Camera-type eye (tissue), 1 donor: Measurements from ENCODE around the gene TOP1. TPM values are rescaled to one million over a fixed set of nuclear protein-coding genes. Genes with fewer than 3 reads are reported as not detected.

Source experiments
- total RNA-seq: library from RNA; depleted of rRNA; stranded (reverse); fragments of >200 nt; gene quantifications from one replicate; pipeline ENCODE4 v1.2.3, GENCODE V29; 2014

Gene TOP1
- total RNA-seq, result 55.6 TPM

GRCh38 chr20:41028359-41029149, at the start of gene TOP1:
TSS of gene TOP1 (plus strand) at chr20:41028822. CDS start at chr20:41029068, 246 bp downstream.

GRCh38 chr20:41136680-41137613, 108.3 kb downstream of the TOP1 start, which contains the start of gene PLCG1:
TSS of gene PLCG1 (plus strand) at chr20:41137543. CDS start at chr20:41137642, 99 bp downstream.

Other genes with a start within 250 kb of the TOP1 start
- gene PLCG1, start 108.7 kb downstream of the TOP1 start, total RNA-seq, result 181 TPM